ENCODE results near the gene NOXA1. TPM values are rescaled to one million over a fixed set of nuclear protein-coding genes. Genes with fewer than 3 reads are reported as not detected.

Gene NOXA1
- total and polyA plus RNA-seq, 9 of the 15 experiments (the other 6 are each of a cell fraction or from before 2014, with no cell fraction given): 0.07 to 1.2 (median 0.20) TPM; not detected in 4

- H3K4me3 ChIP-seq: no peak overlapping the region
- H3K9me1 ChIP-seq (ENCODE audit: control insufficient read depth, insufficient read depth, low read length): no peaks in the 10 kb centered on the region
- peak overlapping the region in 1 of 2 experiments; percentile 1; a peak in 1 of 4 replicates for H3K9ac ChIP-seq (ENCODE audit: insufficient read depth in 1 of 2, low read depth in 2 of 2, low read length in 2 of 2)
- WGBS (ENCODE audit: insufficient coverage, low coverage, missing lambda C conversion rate): 40% methylated on average over 32 of the region's 40 CpGs
- no peak for ATAC-seq
- ChIA-PET POLR2A (interaction anchor here (0.6 to 3.5 kb wide), 3 partner anchors 14 to 151 kb away, joined by 3 to 21 read pairs (median 5); partner anchors contain the start of genes EXD3 and NOXA1), CTCF (ENCODE audit: low intra/inter-chr PET ratio) (no interaction called here)
- TF ChIP-seq CTBP1 (IDR thresholded peaks at IDR 0.05; ENCODE audit: borderline replicate concordance): no peak
- no peak for TF ChIP-seq ETV1 (tag; conservative IDR thresholded peaks at IDR 0.05; ENCODE audit: low read depth)
- peak; percentile 45; the same call in 1 of the 2 replicates for TF ChIP-seq ZBTB7A (IDR thresholded peaks at IDR 0.05; ENCODE audit: borderline replicate concordance, control insufficient read depth, low read depth, low read length)
- no peak for TF ChIP-seq RB1 (IDR thresholded peaks at IDR 0.05; ENCODE audit: low read depth)
- TF ChIP-seq SIX5 (IDR thresholded peaks at IDR 0.05; ENCODE audit: borderline replicate concordance in 1 of 2, insufficient read depth in 1 of 2, low read depth in 1 of 2, low read length in 2 of 2): no peak
- FAIRE-seq: no peak
- in situ Hi-C loops (cut with MboI) (no loop called here), intact Hi-C loops (cut with micrococcal nuclease) (no loop called here)
- BruUV-seq (replicated peaks): no TSS peak
- H3K27me3 ChIP-seq (ENCODE audit: control insufficient read depth in 2 of 2, insufficient read depth in 2 of 2, low read length in 2 of 2): no peaks in the 10 kb centered on the region
- H3K36me3 ChIP-seq (ENCODE audit: control insufficient read depth, insufficient read depth, low read length): no peaks in the 10 kb centered on the region
- H3K79me2 ChIP-seq (ENCODE audit: control insufficient read depth, insufficient read depth, low read length): no peaks in the 10 kb centered on the region
- H3K4me1 ChIP-seq (replicated peaks in 1 of 2; ENCODE audit: control insufficient read depth in 2 of 2, insufficient read depth in 2 of 2, low read length in 2 of 2): peaks cover 14 to 72% of the 10 kb centered on the region in 2 experiments; a peak in 4 of 5 replicates
- H3K4me2 ChIP-seq (ENCODE audit: insufficient read depth, low read length): no peak overlapping the region
- H2AFZ ChIP-seq (ENCODE audit: low read depth, low read length): no peak overlapping the region
- no peak for DNase-seq (ENCODE audit: extremely low read depth in 1 of 4, low spot score in 3 of 4)
- no peak overlapping the region for H3K27ac ChIP-seq (ENCODE audit: extremely low read depth, low read depth, low read length)
- H4K20me1 ChIP-seq (replicated peaks; ENCODE audit: control insufficient read depth, insufficient read depth, low read length): no peaks in the 10 kb centered on the region
- H3K9me3 ChIP-seq (replicated peaks; ENCODE audit: control insufficient read depth, insufficient read depth, low read depth, low read length): no peaks in the 10 kb centered on the region
These were observed 14.7 kb downstream of the NOXA1 start for GRCh38 chr9:137437691-137438590.
